ENCODE results near the gene ACOT4. TPM values are rescaled to one million over a fixed set of nuclear protein-coding genes. Genes with fewer than 3 reads are reported as not detected.
"Not testable (repeated sequence)": the region's sequence is repeated elsewhere in the genome, so short reads cannot be mapped to it uniquely, and the experiment has no call there.

Gene ACOT4, protein sequence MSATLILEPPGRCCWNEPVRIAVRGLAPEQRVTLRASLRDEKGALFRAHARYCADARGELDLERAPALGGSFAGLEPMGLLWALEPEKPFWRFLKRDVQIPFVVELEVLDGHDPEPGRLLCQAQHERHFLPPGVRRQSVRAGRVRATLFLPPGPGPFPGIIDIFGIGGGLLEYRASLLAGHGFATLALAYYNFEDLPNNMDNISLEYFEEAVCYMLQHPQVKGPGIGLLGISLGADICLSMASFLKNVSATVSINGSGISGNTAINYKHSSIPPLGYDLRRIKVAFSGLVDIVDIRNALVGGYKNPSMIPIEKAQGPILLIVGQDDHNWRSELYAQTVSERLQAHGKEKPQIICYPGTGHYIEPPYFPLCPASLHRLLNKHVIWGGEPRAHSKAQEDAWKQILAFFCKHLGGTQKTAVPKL
- total RNA-seq: 1.7 TPM

DNA sequence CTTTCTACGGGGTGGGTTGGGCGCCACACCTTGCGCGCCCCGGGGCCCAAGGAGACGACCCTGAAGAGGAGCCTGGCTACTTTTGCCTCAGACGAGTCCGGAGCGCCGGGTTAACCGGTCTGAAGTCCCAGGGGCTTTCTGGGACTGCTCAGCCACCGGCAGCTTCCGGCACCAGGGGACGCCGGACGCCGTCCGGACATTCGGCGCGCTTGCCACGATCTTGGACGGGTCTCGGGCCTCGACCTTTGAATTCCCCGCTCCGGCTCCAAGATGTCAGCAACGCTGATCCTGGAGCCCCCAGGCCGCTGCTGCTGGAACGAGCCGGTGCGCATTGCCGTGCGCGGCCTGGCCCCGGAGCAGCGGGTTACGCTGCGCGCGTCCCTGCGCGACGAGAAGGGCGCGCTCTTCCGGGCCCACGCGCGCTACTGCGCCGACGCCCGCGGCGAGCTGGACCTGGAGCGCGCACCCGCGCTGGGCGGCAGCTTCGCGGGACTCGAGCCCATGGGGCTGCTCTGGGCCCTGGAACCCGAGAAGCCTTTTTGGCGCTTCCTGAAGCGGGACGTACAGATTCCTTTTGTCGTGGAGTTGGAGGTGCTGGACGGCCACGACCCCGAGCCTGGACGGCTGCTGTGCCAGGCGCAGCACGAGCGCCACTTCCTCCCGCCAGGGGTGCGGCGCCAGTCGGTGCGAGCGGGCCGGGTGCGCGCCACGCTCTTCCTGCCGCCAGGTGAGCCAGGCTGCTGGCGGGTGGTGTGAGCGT, at the start of gene ACOT4:
Gene ACOT4 (plus strand): TSS at position 184 of the 760 bp plus-strand sequence. CDS start 87 bp downstream, at position 271.
- peak; percentile 39 for DNase-seq

DNA sequence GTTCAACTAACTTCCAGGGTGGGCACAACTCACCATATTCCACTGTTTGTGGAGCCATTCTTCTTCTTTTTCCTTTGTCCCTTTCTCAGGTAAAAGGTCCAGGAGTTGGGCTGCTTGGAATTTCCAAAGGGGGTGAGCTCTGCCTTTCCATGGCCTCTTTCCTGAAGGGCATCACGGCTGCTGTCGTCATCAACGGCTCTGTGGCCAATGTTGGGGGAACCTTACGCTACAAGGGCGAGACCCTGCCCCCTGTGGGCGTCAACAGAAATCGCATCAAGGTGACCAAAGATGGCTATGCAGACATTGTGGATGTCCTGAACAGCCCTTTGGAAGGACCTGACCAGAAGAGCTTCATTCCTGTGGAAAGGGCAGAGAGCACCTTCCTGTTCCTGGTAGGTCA, 48.7 kb upstream of the ACOT4 start:
- DNase-seq: not testable (repeated sequence)

DNA sequence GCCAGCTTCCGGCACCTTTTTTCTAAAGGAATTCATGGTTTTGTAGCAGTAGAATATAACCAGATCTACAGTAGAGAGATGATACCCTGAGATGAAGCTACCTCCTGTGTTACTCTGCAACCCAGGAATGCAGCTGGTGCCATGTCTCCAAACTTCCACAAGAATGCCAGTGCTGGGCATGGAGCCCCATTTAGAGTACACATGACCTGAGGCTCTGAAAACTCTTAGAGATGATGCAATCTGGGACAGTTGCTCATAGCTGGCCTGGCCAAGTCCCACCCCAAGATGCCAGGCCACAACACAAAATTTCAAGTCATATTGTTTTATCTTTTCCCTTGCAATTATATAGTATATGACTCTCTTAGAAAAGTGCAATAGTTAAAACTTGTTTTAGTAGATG, 46.3 kb upstream of the ACOT4 start:
- not testable (repeated sequence) for DNase-seq

DNA sequence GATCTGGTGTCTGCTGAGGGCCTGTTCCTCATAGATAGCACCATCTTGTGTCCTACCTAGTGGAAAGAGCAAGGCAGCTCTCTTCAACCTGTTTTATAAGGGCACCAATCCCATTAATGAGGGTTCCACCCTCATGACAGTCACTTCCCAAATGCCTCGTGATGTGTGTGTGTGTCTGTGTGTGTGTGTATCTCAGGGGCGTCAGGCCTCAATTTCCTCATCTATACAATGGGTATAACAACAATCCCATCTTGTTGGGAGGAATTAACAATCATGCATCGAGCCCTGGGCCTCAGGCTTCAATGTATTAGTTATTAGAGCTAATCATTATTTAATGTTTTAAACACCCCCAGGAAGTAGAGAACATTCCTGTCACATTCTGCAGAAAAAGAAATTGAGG, 42.6 kb upstream of the ACOT4 start:
- not testable (repeated sequence) for DNase-seq

DNA sequence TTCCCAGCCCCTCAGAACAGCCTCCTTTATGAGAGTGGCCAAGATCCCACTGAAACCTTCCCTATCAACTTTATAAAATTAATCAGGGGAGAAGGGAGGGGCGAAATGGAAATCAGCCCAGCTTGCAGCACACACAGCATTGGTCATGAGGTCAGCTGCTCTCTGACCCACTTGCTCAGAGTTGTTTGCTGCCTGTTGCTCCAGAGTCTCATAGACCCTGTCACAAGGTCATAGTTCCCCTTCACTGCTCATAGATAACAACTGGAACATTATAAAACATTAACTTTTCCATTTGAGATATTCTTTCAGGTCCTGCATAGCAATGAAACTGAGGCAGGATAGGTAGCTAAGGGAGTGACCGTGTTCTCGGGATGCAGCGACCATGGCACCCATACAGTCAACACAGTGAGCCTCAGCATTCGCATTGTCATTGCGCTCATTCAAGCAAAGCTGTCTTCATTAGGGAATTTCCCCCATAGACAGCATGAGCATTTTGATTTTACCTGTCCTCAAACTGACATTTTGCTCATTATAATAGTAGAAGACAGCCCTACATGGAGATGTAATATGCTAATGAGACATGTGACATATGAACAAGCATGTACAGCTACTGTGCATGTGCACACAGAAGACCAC, 41.7 kb upstream of the ACOT4 start:
- DNase-seq: not testable (repeated sequence)

DNA sequence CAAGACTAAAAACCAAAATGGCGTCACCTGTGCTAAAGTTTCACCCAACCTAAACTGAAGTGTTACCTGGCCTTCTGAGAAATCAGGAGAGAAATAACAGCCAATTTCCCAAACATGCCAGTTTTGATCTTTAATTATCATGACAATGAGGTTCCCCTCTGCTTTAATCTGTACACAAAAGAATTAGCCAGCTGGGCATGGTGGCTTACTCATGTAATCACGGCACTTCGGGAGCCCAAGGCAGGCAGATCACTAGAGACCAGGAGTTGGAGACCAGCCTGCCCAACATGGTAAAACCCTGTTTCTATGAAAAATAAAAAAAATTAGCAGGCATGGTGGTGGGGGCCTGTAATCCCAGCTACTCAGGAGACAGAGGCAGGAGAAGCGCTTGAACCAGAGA, 37.8 kb upstream of the ACOT4 start:
- no peak for DNase-seq

DNA sequence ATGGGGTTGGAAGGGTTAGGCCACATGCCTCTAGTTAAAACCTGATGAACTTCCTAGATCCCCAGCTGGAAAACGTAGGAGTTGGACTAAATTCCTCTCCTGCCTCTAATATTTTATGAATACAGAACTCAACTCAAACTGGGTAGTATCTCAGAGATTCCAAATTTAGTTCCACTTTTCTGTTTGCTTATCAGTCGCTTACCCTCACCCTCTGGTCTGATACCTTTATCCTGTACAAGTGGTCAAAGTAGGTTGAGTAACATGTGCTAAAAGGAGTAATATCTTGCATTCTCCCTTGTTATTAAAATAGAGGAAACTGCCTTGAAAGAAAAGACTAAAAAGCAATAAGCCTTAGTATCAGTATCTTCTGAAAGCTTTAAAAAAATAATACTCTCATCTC, 34.5 kb upstream of the ACOT4 start:
- not testable (repeated sequence) for DNase-seq

DNA sequence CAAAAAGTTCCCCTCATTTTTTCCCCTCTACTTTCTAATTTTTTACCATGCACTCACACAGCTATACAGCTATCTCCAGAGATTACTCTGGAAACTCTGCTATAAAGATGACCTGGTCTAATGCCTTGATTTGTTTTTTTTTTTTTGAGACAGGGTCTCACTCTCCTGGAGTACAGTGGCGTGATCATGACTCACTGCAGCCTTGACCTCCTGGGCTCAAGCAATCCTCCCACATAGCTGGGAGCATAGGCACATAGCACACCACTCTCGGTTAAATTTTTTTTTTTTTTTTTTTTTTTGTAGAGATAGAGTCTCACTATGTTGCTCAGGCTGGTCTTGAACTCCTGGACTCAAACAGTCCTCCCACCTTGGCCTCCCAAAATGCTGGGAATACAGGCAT, 33.4 kb upstream of the ACOT4 start:
- not testable (repeated sequence) for DNase-seq

DNA sequence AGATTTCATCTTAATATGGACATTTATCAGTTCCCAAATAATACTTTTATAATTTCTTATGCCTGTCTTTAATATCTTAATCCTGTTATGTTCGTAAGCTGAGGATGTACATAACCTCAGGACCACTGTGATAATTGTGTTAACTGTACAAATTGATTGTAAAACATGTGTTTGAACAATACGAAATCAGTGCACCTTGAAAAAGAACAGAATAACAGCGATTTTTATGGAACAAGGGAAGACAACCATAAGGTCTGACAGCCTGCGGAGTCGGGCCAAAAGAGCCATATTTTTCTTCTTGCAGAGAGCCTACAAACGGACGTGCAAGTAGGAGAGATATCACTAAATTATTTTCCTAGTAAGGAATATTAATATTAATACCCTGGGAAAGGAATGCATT, 29.4 kb upstream of the ACOT4 start:
- DNase-seq: not testable (repeated sequence)

DNA sequence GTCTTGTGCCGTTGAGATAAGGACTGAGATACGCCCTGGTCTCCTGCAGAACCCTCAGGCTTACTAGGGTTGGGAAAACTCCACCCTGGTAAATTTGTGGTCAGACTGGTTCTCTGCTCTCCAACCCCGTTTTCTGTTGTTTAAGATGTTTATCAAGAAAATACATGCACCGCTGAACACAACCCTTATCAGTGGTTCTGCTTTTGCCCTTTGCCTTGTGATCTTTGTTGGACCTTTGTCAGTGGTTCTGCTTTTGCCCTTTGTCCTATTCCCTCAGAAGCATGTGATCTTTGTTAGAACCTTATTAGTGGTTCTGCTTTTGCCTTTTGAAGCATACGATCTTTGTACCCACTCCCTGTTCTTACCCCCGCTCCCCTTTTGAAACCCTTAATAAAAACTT, 29.0 kb upstream of the ACOT4 start:
- DNase-seq: not testable (repeated sequence)

DNA sequence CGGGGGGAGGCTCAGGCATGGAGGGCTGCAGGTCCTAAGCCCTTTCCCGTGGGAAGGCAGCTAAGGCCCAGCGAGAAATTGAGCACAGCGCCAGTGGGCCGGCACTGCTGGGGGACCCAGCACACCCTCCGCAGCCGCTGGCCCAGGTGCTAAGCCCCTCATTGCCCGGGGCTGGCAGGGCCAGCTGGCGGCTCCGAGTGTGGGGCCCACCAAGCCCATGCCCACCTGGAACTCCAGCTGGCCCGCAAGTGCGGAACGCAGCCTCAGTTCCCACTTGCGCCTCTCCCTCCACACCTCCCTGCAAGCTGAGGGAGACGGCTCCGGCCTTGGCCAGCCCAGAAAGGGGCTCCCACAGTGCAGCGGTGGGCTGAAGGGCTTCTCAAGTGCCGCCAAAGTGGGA, 25.2 kb upstream of the ACOT4 start:
- DNase-seq: not testable (repeated sequence)

DNA sequence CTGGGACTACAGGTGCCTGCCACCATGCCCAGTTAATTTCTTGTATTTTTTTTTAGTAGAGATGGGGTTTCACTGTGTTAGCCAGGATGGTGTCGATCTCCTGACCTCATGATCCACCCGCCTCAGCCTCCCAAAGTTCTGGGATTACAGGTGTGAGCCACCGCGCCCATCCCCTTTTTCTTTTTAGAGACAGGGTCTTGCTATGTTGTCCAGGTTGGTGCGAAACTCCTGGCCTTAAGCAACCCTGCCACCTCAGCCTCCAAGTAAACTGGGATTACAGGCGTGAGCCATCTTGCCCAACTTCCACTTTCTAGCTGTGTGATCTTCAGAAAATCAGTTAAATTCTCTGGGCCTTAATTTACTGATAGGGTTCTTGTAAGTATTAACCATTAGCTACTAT, 24.7 kb upstream of the ACOT4 start:
- not testable (repeated sequence) for DNase-seq

DNA sequence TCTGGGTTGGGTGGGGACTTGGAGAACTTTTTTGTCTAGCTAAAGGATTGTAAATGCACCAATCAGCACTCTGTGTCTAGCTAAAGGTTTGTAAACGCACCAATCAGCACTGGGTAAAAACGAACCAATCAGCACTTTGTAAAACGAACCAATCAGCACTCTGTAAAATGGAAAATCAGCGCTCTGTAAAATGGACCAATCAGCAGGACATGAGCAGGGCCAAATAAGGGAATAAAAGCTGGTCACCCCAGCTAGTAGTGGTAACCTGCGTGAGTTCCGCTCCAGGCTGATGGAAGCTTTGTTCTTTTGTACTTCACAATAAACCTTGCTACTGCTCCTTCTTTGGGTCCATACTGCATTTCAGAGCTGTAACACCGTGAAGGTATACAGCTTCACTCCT, 24.3 kb upstream of the ACOT4 start:
- DNase-seq: no peak

DNA sequence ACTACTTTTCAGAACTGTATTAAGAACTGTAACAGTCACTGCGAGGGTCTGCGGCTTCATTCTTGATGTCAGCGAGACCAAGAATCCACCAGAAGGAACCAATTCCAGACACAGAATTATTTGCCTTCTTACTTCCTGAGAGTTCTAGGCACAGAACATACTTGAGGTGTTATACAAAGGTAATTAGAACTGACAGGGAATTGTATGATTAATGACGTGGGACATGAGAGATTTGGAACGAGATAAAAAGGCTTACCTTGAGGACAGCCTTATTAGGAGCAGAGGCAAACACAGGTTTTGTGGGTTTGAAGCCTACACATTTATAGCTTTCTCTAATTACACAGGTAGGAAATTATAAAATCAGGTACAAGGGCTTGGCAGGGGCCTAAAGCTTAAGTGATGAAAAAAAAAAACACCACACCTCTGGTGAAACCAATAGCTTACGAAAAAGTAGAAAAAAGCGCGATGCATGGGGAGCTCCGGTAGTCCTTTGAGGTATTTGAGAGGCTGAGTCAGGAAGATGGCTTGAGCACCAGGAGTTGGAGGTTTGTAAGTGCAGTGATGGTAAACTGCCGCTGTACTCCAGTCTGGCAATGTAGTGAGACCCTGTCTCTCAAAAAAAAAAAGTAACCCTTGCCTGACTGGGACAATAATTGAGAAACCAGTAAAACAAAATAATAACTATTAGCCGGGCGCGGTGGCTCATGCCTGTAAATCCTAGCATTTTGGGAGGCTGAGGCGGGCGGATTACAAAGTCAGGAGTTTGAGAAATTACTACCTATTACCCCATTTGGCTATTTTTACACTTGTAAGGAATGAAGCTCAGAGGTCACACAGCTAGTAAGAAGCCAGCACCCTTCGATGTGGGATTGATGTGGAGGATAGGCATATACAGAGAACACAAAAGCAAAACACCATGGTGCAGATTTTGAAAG, 23.5 kb upstream of the ACOT4 start:
- DNase-seq: no peak

DNA sequence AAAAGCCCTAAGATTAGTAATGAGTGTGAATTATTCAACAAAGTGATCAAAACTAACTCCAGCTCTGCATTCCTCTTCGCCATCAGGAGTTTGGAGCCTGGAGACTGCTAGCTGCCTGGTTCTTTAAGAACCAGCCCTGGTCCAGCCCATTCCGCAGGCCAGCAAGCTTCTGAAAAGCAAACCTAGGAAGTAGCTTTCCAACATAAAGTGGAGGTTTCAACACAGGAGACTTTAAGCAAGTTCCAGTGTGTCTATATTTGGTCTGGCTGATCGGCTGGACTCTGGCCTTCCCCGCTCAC, 22.8 kb upstream of the ACOT4 start:
- not testable (repeated sequence) for DNase-seq

DNA sequence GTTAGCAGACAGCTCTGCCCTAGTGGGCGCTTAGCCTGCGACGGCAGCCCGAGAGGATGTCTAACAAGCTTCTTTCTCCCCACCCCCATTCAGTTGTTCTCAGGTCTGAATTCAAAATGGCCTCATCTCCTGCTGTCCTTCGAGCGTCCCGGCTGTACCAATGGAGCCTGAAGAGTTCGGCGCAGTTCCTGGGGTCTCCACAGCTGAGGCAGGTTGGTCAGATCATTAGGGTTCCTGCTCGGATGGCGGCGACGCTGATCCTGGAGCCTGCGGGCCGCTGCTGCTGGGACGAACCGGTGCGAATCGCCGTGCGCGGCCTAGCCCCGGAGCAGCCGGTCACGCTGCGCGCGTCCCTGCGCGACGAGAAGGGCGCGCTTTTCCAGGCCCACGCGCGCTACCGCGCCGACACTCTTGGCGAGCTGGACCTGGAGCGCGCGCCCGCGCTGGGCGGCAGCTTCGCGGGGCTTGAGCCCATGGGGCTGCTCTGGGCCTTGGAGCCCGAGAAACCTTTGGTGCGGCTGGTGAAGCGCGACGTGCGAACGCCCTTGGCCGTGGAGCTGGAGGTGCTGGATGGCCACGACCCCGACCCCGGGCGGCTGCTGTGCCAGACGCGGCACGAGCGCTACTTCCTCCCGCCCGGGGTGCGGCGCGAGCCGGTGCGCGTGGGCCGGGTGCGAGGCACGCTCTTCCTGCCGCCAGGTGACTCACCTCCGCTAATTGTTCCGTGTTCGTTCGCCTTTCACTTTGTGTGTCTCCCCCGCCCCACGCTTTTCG, 22.3 kb upstream of the ACOT4 start, which contains the start of gene ACOT2:
Gene ACOT2 (plus strand): TSS at position 29 of the 774 bp plus-strand sequence. CDS start 28 bp downstream, at position 57.
- DNase-seq: peak; percentile 59

DNA sequence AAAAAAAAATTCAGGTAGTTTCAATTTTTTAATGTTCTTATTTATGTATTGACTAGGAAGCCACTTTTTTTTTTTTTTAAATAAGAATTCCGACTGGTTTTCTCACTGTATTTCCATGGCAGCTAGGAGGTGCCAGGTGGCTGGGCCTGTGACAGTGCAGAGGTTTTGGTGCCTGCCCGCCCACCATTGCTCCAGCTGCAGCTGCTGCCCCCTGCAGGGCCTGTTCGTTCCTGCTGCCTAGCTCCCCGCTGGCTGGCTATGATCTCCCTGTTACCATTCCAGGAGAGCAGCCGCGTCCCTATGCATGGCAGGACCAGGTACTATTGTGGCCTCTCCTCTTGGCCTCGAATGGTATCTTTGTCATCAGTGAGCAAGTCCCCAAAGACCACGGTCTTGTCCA, 20.8 kb upstream of the ACOT4 start:
- DNase-seq: not testable (repeated sequence)

DNA sequence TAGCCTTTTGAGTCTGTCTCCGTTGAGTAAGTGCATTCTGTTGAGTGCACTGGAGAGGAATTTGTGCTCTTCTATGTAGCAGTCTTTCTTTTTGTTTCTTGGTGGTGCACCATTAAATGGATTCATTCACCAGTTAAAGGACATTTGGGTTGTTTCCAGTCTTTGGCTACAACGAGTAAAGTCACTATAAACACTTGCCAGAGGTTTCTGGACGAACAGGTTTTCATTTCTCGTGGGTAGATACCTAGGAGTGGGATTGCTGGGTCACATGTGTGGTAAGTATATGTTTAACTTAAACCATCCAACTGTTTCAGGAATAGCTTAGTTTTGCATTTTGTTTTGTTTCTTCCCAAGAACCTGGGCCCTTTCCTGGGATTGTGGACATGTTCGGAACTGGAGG, 18.6 kb upstream of the ACOT4 start:
- not testable (repeated sequence) for DNase-seq

DNA sequence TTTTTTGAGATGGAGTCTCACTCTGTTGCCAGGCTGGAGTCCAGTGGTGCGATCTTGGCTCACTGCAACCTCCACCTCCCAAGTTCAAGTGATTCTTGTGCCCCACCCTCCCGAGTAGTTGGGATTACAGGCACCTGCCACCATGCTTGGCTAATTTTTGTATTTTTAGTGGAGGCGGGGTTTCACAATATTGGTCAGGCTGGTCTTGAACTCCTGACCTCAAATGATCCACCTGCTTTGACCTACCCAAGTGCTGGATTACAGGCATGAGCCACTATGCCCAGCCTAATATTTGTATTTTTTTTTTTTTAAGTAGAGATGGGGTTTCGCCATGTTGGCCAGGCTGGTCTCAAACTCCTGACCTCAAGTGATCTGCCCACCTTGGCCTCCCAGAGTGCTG, 17.9 kb upstream of the ACOT4 start:
- not testable (repeated sequence) for DNase-seq

DNA sequence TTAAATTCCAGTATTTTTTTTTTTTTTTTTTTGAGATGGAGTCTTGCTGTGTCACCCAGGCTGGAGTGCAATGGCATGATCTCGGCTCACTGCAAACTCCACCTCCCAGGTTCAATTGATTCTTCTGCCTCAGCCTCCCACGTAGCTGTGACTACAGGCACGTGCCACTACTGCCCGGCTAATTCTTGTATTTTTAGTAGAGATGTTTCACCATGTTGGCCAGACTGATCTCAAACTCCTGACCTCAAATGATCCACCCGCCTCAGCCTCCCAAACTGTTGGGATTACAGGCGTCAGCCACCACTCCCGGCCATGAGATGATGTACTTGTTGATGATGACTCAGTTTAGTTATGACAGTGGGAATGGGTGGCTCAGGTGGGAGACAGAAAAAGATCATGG, 17.4 kb upstream of the ACOT4 start:
- not testable (repeated sequence) for DNase-seq

DNA sequence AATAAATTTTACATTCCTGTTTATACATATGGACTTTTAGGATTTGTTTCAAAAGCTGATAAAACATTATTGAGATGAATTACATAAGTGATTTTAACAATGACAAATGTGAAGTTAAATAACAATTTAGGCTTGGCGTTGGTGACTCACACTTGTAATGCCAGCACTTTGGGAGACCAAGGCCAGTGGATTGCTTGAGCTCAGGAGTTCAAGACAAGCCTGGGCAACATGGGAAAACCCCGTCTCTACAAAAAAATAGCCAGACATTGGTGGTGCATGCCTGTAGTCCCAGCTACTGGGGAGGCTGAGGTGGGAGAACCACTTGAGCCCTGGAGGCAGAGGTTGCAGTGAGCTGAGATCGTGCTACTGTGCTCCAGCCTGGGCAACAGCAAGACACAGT, 15.3 kb upstream of the ACOT4 start:
- no peak for DNase-seq
